NK-92 (cell line): Measurements from ENCODE around the gene HMSD.
"Not testable (repeated sequence)": the region's sequence is repeated elsewhere in the genome, so short reads cannot be mapped to it uniquely, and the experiment has no call there.

ENCODE experiments used
- DNase-seq: peaks from one replicate; lab custom pipeline; 2025; ENCODE audit not compliant: unreplicated experiment; lab: John Stamatoyannopoulos, UW

The HMSD gene

GRCh38 chr18:63949068-63949737 is at the start of gene HMSD:
Gene HMSD (plus strand): TSS chr18:63949301. CDS start chr18:63953456, 4,155 bp downstream.
- DNase-seq = no peak

GRCh38 chr18:63903851-63904570 is 45.1 kb upstream of the HMSD start:
- no peak for DNase-seq

- no peak for DNase-seq
Measured at GRCh38 chr18:63904694-63905093, 44.4 kb upstream of the HMSD start.

GRCh38 chr18:63905361-63905760 is 43.7 kb upstream of the HMSD start:
- DNase-seq = no peak

GRCh38 chr18:63906056-63906455 is 43.0 kb upstream of the HMSD start:
- DNase-seq = no peak

GRCh38 chr18:63907664-63908063 is 41.4 kb upstream of the HMSD start, which contains the start of gene SERPINB10:
Gene SERPINB10 (plus strand): TSS chr18:63907958. CDS start chr18:63915511, 7,553 bp downstream.
- no peak for DNase-seq

- DNase-seq = no peak
Measured at GRCh38 chr18:63908858-63909257, 40.2 kb upstream of the HMSD start.

DNA sequence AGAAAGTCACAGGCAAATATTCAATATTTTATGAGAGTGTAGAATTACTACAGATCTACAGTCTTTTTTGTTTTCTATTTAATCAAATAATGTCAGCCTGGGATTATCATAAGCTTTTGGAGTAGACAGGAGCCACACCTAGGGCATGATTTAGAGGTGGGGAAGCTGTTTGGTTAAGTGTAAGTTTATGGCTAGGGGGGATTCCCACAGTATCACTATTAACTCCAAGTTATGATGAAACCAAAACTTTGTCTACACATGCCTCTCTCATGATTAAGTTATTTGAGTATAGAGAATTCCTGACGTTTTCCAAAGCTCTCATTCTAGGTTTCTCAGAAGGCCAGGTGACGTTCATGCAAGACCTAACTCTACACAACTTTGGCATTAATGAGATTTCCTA is 39.2 kb upstream of the HMSD start:
- no peak for DNase-seq

GRCh38 chr18:63917817-63918216 is 31.3 kb upstream of the HMSD start:
- no peak for DNase-seq

DNA sequence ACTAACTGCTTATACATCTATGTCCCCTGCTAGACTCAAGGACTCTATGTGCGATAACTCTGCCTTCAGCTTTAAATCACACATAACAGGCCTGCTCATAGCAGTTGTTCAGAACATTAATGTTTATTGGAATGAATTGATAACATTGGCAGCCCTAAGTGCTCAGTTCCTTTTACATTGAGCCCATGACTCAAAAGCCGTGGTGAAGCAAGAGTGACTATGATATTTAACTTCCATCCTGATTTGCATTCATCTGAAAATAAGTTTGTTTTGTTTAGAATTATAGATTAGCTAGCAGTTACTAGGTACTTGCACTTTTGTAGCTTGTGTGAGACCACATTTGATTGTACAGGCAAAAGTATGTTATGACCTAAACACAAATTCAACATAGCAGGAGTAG is 27.1 kb upstream of the HMSD start:
- DNase-seq = no peak

DNA sequence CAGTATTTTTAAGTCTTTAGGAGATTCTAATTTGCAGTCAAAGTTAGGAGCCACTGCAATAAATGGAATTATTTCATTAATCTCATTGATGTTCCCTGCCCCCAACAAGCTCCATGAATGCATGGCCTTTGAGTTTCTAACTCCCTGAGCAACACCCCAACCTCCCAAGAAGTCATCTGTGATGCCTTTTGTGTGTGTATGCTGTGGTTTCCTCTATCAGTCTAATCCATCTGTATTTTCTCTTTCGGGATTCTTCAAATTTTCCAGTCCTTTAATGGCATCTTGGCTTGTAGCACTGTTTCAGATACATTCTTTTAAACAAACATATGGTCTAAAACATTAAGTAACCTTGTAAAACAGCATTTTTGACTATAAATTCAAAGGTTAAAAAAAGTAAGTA is 24.6 kb upstream of the HMSD start:
- DNase-seq = no peak

- DNase-seq = no peak
Measured at GRCh38 chr18:63928331-63928730, 20.8 kb upstream of the HMSD start.

DNA sequence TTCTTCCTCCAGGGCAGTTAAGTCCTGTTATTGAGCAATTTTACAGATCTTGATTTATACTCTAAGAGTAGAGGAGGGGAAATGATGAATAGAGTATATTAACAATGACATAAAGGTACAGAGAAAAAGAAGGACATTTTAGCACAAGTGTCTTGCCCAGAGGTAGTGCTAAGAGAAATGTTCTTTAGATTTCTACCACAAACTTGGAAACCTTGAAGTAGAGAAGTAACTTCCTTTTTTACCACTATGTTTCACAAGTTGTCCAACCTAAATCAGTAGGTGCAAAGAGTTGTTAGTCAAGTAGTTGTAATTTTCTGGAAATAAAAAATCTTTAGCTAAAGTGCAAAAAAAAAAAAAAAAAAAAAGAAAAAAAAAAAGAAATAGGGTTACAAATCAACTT is 19.7 kb upstream of the HMSD start:
- DNase-seq = not testable (repeated sequence)

- DNase-seq = no peak
Measured at GRCh38 chr18:63930773-63931354, 18.2 kb upstream of the HMSD start.

DNA sequence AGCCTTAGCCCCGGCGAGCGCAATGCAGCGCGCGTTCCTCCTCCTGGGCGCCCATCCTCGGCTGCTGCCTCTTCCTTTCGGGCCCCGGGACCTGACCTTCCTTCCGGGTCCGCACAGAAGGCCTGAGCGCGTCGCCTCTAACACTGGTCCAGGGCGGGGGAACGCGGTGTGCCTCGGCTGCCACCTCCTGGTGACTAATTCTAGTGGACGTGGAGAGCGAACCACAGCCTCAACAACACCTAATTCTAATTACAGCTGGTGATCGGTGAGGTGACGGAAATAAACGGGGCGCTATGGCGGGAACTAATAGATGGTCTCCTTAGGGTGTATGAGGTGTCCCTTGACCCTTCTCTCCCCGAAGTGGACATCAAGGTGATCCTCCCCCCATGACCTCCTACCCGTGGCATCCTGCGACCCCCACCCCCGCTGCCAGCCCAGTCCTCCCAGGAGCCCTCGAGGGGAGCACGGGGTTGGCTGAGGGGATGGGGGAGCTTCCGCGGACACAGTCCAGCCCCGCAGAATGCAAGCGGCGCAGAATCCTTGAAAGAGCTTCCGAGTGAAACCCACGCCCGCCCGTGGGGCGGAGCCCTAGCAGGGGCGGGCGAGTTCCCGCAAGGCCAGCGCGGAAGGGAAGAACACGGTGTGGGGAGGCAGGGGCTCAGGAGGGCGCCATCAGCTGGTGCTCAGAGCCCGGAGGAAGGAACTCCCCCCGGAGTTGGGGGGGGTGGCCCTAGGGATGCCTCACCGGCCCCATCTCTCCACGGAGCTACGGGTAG is 12.8 kb upstream of the HMSD start:
- DNase-seq = no peak

- no peak for DNase-seq
Measured at GRCh38 chr18:63936932-63937393, 12.1 kb upstream of the HMSD start.

DNA sequence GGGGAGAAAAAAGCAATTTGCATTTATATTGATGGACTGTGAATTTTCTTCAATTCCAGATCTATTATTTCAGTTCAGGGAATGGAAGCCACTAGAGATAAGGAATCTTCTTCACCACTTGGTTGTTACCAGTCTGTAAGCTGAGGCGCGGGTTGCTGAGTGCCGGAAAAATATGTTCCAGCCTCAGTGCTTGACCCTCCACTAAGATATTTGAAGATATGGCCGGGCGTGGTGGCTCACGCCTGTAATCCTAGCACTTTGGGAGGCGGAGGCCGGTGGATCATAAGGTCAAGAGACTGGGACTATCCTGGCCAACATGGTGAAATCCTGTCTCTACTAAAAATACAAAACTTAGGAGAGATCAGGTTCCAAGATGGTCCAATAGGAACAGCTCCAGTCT is 9.1 kb upstream of the HMSD start:
- DNase-seq = no peak

DNA sequence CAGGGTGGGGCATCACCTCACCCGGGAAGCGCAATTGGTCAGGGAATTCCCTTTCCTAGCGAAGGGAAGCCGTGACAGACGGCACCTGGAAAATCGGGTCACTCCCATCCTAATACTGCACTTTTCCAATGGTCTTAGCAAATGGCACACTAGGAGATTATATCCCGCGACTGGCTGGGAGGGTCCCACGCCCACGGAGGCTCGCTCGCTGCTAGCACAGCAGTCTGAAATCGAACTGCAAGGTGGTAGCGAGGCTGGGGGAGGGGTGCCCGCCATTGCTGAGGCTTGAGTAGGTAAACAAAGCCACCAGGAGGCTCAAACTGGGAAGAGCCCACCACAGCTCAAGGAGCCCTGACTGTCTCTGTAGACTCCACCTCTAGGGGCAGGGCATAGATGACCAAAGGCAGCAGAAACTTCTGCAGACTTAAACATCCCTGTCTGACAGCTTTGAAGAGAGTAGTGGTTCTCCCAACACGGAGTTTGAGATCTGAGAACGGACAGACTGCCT is 8.5 kb upstream of the HMSD start:
- DNase-seq = not testable (repeated sequence)

- no peak for DNase-seq
Measured at GRCh38 chr18:63947051-63947790, 1.9 kb upstream of the HMSD start.

DNA sequence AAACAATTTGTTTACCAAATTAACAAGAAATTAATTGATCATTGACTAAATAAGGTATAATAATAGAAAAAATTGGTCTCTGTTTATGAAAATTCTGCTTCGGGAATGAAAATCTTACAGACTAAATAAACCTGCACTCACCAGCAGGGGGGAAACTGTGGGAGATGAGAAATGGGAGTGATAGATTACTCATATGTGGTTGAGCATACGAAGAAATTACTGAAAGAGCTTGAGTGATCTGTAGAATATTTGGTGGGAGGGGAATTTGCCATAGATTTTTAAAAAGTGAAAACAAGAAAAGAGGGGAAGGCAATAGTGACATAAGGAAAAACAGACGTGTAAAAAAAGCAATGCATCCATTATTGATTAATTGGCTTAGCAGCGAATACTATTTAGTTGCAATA is 2.2 kb downstream of the HMSD start:
- no peak for DNase-seq
